HG02938 (cell line): ENCODE measurements around the gene NBPF12.
"Not testable (repeated sequence)": the region's sequence is repeated elsewhere in the genome, so short reads cannot be mapped to it uniquely, and the experiment has no call there.

Experiments
- ATAC-seq: cut with Tn5 transposase; IDR thresholded peaks from one replicate; pipeline ENCODE4 v1.9.1; 2021; ENCODE audit warnings: mild to moderate bottlenecking, moderate library complexity; ENCODE audit not compliant: unreplicated experiment

The NBPF12 gene

DNA sequence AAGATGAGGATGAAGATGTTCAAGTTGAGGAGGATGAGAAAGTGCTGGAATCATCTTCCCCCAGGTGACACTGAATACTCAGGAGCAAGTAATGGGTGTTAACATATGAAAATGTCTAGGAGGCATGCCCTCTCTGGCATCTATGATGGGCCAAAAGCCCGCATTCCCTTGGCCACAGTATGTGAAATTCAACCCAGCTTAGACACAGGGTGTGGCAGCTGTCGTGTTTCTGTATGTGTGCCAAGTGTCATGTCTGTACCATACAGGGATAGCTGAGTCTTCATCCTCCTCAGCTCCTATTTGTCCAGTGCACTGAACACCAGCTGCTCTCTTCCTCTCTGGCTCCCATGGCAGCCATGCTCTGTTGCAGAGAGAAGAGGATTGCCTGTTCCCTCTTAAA lies 32.5 kb downstream of the NBPF12 start:
- ATAC-seq = not testable (repeated sequence)

GRCh38 chr1:146972681-146973080 lies 34.6 kb downstream of the NBPF12 start:
- ATAC-seq = not testable (repeated sequence)

DNA sequence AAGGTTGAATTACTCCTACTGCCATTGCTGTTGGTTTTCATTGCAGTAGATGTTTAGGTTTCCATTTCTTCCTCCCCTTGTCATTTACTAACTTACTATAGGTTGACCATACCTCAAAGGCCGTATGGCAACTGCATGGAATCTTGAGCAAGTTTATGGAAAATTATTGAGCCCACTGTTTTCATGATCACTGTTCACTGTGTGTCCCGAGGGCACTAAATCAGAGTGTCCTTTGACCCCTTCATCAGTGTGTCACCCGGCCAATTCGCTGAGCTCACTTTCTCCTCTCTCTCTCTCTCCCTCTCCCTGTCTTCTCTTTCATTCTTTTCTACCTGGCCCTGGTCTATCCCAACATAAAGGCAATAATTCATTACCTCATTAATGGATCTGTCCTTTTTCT lies 47.7 kb downstream of the NBPF12 start:
- not testable (repeated sequence) for ATAC-seq

GRCh38 chr1:146986450-146986849 lies 48.3 kb downstream of the NBPF12 start:
- not testable (repeated sequence) for ATAC-seq

DNA sequence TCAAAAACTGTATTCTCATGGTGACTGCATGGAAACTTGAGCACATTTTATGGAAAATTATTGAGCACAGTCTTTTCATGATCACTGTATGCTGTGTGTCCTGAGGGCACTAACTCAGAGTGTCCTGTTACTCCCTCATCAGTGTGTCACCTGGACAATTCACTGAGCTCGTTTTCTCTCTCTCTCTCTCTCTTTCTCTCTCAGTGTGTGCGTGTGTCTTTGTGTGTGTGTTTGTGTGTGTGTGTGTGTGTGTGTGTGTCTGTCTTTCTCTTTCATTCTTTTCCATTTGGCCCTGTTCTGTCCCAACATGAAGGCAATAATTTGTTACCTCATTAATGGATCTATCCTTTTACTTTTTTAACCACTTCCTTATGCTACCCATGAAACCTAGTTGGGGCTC lies 49.4 kb downstream of the NBPF12 start:
- ATAC-seq = not testable (repeated sequence)

DNA sequence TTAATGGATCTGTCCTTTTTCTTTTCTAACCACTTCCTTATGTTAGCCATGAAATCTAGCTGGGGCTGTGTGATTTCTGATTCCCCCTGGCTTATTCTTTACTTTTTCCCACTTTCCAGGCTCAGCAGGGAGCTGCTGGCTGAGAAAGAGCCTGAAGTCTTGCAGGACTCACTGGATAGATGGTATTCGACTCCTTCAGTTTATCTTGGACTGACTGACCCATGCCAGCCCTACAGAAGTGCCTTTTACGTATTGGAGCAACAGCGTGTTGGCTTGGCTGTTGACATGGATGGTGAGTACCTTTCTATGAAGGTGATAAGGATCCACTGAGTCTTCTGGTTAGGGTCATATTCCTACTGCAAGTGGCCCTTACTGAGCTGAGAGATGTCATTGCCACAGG lies 51.3 kb downstream of the NBPF12 start:
- ATAC-seq = not testable (repeated sequence)

DNA sequence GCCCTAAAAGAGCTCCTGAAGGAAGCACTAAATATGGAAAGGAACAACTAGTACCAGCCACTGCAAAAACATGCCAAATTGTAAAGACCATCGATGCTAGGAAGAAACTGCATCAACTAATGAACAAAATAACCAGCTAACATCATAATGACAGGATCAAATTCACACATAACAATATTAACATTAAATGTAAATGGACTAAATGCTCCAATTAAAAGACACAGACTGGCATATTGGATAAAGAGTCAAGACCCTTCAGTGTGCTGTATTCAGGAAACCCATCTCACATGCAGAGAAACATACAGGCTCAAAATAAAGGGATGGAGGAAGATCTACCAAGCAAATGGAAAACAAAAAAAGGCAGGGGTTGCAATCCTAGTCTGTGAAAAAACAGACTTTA lies 70.4 kb downstream of the NBPF12 start:
- not testable (repeated sequence) for ATAC-seq

- not testable (repeated sequence) for ATAC-seq
These were observed 88.9 kb downstream of the NBPF12 start for GRCh38 chr1:147026975-147027374.

DNA sequence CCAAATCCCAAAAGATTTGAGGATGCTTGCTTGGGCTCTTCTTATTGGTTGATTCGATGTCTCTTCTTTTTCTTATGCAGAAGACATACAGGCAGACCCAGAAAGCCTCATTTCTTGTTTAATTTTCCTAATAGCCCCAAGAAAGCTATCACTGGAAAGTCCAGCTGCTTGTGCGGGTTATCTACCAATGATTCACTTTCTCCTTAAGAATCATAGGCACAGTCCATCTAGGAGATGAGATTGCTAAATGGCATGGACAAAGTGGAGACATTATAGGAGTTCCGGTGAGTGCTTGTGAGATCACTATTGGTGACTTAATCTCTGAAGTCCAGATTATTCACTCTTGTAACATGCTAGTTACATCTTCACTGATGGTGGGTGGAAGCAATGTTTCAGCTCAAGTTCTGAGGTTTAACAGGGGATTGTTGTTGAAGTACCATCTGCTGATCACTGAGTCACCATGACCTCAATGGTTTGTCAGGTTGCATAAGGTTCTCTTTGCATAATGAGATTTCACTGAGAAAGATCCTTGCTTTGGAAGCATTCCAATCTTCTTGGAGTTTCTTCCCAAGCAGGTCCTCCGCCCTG lies 92.0 kb downstream of the NBPF12 start:
- not testable (repeated sequence) for ATAC-seq

- no peak for ATAC-seq
These were observed 101.8 kb downstream of the NBPF12 start for GRCh38 chr1:147039916-147040315.

DNA sequence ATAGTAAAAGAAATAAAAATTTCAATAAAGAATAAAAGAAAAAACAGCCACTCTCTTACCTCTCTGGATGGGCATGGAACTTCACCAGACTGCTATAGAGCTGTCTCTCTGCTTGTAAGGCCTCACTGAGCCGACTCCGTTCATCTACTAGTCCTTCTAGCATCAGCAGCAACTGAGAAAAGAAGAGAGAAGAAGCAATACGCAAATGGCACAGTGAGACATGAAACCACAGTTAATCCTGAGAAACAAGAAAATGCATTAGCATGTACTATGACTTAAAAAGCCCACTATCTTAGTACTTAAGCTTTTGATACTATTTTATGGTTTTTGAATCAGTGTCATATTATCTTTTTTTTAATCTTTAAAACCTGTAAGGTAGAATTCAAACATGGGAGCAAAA lies 104.8 kb downstream of the NBPF12 start:
- ATAC-seq = not testable (repeated sequence)

- ATAC-seq = not testable (repeated sequence)
These were observed 106.4 kb downstream of the NBPF12 start for GRCh38 chr1:147044511-147044910.
